GM19324 (cell line): ENCODE results near the gene PNLIP.

Experiments used
- ATAC-seq: cut with Tn5 transposase; IDR thresholded peaks from one replicate; pipeline ENCODE4 v1.9.1; 2021; ENCODE audit warnings: mild to moderate bottlenecking, moderate library complexity; ENCODE audit not compliant: unreplicated experiment, low FRiP score

The PNLIP gene

DNA sequence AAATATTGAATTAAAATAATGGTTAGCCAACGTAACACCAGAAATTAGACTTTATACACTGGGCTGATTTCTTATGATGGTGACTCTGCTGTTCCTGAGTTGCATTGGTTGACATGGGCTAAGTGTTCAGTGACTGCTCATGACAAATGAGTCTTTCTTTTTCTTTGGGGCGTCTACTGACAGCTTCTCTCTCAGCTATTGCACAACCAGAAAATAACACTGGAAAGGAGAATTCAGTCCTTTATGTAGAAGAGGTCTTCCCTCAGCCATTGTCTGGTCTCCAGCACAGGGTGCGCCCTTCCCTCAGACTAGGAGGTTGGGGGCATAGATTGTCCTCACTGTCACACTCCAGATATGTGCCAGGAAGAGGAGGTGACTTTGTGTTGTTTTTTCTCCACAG is 21.6 kb downstream of the PNLIP start:
- ATAC-seq: no peak

DNA sequence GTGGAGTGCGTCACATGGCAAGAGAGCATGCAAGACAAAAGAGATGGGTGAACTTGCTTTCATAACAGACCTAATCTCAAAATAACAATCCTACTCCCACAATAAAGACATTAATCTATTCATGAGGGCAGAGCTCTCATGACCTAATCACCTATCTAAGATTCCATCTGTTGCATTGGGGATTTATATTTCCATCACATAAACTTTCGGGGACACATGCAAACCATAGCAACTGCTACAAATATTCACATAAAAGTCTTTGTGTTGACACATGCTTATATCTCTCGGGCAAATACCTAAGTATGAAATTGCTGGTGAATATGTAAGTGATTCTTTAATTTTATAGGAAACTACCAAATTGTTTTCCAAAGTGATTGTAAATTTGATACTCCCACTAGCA is 29.1 kb downstream of the PNLIP start:
- no peak for ATAC-seq

DNA sequence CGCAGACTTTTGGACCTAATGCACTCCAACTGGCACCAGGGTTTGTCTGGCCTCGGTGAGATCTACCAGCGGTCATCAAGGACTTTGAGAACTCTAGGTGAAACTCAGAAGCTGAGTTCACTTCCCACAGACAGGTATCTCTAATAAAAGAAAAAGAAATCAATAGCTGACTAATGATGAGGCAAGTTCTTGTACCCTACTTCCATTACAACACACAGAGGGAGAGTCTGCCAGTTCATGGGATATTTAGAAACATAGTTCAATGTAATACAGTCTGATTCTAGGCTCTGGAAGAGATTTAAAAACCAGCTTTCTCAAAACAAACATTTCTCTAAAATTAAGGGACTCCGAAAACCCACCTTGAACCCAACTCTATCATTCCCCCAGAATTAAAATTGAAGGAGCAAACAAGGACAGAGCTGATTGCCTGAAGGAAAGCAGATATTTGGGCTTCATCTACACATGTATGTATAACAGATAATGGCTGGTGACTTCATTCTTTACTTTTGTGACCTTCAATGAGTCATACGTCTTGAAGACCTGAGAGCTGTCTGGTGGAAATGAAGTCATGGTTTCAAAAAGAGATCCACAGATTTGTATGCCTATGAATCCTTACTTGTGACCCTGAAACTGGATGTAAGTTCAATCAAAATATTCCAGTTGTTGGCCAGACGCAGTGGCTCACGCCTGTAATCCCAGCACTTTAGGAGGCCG is 42.3 kb downstream of the PNLIP start:
- ATAC-seq: no peak

DNA sequence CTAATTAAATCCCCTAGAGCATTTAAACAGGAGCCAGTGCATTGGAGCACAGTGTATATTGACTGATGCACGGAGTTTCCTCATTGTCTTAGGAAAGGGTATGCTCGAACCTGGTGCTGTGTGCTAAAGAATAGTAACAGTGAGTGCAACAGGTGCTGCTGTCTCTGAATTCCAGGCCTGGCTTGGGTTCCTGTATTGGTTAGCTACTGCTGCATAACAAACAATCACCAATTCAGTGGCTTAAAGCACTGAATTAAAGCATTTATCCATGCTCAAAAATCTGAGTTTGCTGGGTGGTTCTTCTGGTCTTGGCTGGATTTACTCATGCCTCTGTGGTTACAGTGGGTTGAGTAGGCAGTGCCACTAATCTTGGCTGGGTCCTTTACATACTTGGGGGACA is 43.3 kb downstream of the PNLIP start:
- no peak for ATAC-seq

DNA sequence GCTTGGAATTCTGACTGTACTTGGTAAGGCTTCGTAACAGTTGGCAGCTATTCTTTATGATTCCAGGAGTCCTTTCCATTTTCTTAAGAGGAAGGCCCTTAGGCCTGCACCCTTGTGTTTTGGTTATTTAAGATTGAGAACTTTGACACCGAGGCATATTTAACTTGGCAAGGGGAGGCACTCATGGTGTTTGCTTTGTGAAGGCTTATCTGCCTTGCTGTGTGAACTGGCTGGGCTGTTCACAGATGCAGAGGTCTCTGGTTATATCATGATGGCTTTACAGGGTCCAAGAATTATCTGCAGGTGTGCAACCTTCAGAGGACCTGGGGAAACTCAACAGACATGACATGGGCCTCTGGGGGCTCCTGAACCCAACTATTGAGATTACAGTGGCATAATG is 44.2 kb downstream of the PNLIP start:
- ATAC-seq: no peak

DNA sequence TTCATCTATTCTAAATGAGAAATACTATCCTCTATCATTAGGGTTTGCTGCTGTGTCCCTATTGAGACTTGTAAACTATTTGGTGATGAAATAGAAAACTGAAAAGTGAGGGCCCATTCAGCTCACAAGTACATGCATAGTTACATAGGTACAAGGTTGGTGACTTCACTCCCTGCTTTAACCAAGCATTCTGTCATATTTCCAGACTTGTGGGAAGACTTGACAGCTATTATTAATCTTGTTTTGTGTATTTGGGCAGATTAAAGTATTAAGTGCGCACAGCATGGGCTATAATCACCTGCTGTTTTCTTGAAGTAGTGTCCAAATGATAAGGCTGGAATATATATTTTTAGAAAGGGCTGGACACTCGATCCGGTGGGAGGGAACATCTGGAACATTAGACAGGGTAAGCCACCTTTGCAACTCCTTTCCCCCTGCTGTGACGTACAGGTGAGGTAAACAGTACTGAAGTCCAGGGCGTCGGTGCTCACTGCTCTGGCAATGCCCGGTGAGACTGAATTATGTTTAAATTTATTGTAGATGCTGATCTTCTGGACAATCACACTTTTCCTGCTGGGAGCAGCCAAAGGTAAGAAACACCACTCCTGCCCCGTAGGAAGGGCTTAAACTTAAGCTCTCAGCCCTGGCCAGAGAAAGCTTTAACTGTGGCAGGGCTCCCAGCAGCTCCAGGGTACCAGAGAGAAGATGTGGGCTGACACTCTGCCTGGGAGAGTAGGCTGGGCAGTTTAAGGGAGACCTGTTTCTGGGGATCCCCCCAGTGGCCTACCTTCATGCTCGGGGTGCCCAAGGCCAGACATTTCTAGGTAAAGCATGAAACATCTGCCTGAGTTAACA is 45.1 kb downstream of the PNLIP start, which contains the start of gene PNLIPRP1:
PNLIPRP1 (plus strand) TSS at position 370 of the 855 bp plus-strand sequence; CDS start at position 541, 171 bp downstream.
- ATAC-seq: no peak

DNA sequence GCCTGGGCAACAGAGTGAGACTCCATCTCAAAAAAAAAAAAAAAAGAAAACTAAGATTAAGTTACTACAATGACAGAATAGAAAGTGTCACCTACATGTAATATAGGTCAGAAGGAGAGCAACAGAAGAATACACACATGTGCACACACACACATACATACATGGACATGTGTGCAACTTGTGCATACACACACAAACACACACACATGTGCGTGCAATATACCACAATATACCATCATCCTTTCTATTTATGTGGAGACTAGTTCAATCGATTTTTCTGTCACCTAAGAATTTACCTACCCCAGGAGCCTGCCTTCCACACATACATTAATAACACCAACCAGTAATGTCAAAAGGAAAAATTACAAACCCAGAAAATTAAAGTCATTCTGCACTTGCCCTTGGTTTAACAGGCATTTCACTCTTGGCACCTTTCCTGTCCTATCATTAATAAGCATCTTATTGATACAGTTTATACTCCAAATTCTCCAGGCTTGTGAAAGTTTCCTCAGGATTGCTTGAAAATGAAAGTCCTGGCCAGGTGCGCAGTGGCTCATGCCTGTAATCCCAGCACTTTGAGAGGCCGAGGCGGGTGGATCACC is 47.5 kb downstream of the PNLIP start:
- ATAC-seq: no peak

DNA sequence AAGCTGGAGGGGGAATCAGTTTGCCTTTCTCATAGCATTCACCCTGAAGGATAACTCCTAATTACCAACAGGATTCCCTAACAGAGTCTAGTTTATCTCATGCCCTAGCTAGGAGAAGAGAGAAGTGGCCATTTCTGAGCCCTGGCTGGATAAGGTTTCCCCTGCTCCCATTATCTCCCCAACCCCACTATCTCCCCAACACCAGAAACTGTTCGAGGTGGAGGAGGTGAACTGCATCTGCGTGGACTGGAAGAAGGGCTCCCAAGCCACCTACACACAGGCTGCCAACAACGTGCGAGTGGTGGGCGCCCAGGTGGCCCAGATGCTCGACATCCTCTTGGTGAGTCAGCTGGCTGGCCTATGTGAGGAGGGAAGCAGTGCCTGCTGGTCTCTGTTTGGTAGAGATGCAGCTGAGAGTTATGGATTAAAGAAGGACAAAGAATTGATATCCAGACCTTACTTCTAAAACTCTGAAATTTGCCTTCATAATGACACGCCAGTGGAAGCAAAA is 48.8 kb downstream of the PNLIP start:
- ATAC-seq: no peak

DNA sequence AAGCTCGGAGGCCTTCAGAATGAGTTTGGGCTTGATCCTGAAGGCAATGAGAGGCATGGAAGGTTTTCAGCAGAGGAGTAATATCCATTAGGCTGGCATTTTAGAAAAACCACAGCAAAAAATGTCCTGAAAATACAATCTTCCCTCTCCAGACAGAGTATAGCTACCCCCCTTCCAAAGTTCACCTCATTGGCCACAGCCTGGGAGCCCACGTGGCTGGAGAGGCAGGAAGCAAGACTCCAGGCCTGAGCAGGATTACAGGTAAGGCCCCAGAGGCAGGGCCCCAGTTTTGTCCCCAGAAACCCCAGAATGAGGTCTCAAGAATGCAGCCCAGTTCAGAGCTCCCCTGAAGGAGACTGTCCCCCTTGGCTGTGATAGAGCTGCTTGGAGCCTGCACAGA is 50.3 kb downstream of the PNLIP start:
- ATAC-seq: no peak

DNA sequence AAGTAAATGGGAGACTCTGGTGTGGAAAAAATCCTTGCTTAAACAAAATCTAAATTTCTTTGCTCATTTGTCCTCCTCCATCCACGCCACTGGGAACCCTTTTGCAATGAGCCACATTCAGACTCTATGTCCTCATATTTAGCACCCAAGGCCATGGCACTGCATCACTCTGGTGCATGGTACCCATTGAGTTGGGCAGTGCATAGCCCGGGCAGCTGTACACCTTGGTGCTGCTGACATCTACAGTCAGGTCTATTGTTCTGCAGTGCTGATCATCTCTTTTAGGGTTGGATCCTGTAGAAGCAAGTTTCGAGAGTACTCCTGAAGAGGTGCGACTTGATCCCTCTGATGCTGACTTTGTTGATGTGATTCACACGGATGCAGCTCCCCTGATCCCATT is 51.8 kb downstream of the PNLIP start:
- ATAC-seq: no peak

DNA sequence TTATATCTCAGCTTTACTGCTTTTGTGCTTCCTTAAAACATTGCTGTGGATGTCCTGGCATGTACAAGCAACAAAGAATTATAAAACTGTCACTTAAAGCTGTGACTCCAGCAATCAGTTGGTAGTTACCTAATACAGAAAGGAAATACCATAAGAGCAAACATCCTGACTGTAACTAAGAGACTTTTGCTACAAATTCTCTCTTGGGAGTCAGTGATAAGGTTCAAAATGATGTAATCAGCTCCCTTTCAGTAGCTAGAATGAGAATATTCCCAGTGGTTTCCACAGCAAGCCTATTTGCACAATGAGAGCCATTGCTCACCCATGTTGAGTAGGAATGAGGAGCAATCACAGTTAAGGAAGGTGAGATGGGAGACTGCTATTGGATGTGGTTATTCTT is 52.6 kb downstream of the PNLIP start:
- ATAC-seq: no peak

DNA sequence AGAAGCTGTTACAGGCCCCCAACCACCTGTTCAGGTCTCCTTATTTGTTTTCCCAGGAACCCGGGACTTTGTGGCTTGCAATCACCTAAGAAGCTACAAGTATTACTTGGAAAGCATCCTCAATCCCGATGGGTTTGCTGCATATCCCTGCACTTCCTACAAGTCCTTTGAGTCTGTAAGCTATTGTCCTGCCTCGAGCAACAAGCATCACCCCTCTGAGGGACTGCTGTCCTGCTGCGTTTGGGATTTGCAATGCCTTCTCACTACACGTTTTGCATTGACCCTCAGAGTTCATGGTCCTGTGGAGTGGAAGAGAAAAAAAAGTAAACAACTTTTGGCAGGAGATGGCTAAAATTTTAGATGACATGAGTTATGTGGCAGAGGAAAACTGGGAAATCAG is 54.3 kb downstream of the PNLIP start:
- ATAC-seq: no peak

DNA sequence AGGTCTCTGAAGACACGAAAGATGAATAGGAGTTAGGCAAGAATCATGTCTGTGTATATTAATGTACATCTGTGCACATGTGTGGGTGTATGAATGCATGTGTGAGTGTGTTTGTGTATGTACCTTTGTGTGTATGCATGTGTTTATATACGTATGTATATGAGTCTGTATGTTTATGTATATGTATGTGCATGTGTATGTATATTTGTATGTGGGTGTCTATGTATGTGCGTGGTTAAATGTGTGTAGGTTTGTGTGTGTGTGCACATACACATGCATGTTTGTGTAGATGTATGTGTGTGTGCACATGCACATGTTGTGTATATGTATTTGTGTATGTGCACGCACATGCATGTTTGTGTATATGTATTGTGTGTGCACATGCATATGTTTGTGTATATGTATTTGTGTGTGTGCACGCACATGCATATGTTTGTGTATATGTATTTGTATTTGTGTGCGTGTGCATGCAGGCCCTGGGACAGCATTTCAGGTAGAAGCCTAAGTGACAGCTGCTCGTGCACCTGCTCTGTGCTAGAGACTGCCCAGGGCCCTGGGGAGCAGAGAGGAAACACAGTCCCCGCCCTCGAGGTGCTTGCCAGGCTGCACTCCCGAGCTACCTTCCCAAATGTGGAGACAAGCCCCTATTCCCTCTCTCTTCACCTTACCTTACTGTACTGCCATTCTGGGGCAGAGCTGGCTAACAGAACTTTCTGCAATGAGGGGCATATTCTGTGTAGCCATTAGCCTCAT is 57.1 kb downstream of the PNLIP start:
- no peak for ATAC-seq

DNA sequence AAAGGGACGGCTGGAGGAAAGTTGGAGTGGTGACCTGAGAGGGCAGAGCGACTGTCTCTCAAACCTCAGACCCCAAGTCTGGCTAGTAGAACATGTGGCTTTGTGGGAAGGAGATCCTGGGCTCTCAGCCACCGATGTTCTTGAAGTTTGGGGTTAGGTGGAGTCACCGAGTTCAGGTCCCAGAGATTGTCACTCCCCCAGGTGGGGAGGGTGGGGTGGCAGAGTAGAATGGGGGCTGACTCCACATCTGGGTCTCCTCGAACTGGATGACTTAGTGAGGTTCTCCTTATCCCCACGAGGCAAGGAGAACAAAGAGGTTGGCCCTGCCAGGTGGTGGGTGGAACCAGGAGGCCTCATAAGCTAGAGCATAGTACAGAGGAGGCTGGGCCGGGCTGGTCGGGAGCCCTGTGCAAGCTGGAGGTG is 60.3 kb downstream of the PNLIP start:
- no peak for ATAC-seq

DNA sequence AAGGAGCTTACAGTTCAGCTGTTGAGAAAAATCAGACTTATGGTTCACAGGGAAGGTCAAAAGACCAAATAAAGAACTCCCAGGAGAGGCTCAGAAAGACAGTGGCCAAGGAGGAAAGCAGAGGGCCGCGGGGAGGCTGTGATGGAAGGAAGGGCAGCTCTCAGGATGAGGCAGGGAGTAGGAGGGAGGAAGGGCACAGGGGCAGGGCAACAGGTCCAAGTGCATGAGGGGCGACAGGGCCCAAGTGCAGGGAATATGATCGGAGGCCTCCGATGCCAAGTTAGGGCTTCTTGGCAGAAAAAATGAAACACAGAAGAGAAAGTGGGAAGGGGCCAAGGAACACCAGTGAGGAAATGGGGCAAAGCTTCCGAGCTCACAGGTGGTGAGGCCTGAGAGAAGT is 61.6 kb downstream of the PNLIP start:
- ATAC-seq: no peak

DNA sequence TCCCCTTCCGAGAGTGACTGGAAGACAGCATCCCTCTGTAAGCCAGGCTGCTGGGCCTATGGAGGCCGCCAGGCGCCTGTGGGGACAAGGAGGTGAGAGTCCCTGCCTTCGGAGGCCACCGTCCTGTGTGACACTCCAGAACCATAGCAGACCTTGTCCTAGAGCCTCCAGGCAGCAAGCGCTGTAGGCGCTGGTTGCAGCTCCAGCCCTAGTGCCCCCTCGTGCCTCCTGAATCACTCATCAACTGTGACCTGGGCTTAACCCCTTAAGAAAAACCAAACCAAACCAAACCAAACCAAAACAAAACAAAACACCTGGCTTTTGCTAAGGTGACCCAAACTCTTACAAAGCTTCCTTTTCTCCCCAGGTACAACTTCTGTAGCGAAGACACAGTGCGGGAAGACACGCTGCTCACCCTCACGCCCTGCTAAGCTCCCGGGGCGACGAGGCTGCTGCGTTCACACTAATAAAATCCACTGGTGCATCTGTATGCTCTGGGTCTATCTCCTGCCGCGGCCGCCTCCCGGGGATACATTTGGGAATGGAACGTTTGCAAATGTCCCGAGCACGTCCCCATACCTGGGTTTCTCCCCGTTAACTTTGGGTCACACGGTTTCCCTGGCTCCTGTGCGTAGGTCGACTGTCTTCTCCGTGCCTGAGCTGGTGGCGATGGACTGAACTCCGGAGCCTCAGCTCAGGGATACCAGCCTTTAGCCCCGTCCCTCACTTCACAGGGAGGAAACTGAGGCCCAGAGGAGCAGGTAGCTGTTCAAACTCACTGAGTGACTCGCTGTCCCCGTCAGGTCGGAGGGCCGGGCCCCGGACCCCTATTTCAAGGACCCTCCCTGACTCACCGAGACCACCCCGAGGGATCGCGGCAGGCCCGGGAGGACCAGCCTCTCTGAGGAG is 63.2 kb downstream of the PNLIP start:
- ATAC-seq: no peak

DNA sequence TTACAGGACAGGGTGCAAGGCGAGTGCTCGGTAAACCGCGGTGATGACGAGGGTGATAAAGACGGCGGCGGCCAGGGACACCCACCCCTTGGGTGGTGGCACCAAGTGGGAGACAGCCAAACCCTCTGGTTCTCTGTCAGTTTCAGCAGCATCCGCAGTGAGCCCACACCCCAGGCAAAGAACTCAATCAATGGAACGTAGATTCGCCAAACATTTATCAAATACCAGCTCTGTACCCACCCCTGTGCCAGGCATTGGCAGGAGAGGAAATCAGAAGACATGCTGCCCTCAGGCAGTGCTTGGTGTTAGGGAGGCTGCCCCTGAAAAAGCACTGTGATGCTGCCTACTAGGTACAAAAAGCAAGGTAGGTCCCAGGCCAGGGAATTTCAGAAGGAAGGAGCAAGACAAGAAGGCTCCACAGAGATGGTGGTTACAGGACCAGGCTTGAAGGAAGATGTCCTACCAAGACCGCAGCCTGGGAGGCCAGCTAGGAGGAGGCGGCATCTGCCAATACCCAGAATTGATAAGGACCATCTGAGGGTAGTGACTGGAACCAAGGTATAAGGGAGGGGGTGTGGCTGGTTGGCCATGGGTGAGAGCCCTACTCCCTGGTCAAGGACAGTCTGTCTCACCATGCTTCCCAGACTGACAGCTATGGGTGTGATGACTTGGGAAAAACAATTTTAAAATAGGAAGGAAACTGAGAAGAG is 64.9 kb downstream of the PNLIP start:
- no peak for ATAC-seq

DNA sequence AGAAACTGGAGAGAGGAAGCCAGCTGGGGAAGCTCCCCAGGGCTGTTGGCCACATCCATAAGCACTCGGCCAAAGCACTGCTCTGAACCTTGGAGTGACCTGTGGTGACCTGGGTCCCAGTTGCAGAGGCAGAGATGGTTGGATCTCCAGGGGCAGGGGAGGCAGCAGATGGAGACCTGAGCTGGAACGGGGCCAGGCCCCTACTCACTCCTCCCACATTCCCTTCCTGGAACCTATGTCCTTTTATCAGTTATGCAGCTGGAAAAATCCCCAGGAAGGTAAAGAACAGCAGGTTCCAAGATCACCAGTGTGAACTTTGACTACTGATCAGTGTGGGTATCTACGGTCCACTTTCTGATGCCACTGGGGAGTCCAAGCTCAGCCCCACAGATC is 65.4 kb downstream of the PNLIP start:
- ATAC-seq: no peak
